SK-N-SH (cell line): ENCODE data around the gene SLC25A24.

Source experiments
- EP300 ChIP-seq, 2 experiments: IDR thresholded peaks; 2 replicates each; pipeline versions ENCODE4 v1.4.0 to v1.6.1; 2012; ENCODE audit warnings: borderline replicate concordance in 1 of 2, low read depth in 1 of 2, low read length in 1 of 2
- FOXM1 ChIP-seq: IDR thresholded peaks from 2 replicates; pipeline ENCODE4 v1.4.0; 2012; ENCODE audit warnings: low read depth, mild to moderate bottlenecking
- MXI1 ChIP-seq: IDR thresholded peaks from 2 replicates; pipeline ENCODE4 v1.6.1; 2012; ENCODE audit warnings: mild to moderate bottlenecking, low read depth, low read length, improper control_type of control experiment
- POLR2AphosphoS5 ChIP-seq: IDR thresholded peaks from 2 replicates; pipeline ENCODE4 v1.6.1; 2012; ENCODE audit warnings: low read depth, low read length
- TF ChIP-seq, protein P1 (sequence below): fragments of 200-600 bp; sonication (generic); IDR thresholded peaks from 2 replicates; pipeline ENCODE4 v1.6.1; 2017; ENCODE audit warnings: antibody characterized with exemption, mild to moderate bottlenecking, moderate library complexity

DNA sequence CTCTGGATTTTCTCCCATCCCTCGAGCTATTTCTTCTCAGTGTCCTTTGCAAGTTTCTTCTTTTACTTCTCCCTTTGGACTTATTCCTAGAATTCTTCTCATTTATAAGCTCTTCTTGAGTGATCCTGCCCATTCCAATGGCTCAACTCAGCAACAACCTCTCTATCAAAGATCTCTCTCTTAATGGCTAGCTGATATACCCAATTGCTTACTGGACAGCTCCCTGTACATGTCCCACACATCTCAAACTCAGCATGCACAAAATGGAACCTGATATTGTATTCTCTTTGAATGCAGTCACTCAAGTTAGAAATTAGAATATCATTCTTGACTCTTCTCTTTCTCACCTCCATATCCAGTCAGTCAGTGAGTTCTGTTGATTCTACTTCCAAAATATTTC lies 48.6 kb downstream of the SLC25A24 start:
- TF ChIP-seq, protein P1, sequence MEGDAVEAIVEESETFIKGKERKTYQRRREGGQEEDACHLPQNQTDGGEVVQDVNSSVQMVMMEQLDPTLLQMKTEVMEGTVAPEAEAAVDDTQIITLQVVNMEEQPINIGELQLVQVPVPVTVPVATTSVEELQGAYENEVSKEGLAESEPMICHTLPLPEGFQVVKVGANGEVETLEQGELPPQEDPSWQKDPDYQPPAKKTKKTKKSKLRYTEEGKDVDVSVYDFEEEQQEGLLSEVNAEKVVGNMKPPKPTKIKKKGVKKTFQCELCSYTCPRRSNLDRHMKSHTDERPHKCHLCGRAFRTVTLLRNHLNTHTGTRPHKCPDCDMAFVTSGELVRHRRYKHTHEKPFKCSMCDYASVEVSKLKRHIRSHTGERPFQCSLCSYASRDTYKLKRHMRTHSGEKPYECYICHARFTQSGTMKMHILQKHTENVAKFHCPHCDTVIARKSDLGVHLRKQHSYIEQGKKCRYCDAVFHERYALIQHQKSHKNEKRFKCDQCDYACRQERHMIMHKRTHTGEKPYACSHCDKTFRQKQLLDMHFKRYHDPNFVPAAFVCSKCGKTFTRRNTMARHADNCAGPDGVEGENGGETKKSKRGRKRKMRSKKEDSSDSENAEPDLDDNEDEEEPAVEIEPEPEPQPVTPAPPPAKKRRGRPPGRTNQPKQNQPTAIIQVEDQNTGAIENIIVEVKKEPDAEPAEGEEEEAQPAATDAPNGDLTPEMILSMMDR = no peak
- TF ChIP-seq FOXM1 (no peak), POLR2AphosphoS5 (no peak), EP300 (IDR thresholded peaks at IDR 0.05; ENCODE audit: borderline replicate concordance in 1 of 2, low read depth in 1 of 2, low read length in 1 of 2) (no peak), MXI1 (no peak)
